ENCODE results near the gene OGFR.

The OGFR gene

GRCh38 chr20:62824476-62825332, 20.1 kb downstream of the OGFR start:
- in situ Hi-C loops (cut with HindIII; ENCODE audit: low sequenced_read_pairs): no loop called here
- H3K4me3 ChIP-seq (ENCODE audit: low read depth, low read length): no peak overlapping the region
- DNase-seq (ENCODE audit: low read depth, low spot score): peak; percentile 25
- TF ChIP-seq CTCF (IDR thresholded peaks at IDR 0.05; ENCODE audit: low read depth, low read length): no peak

- DNase-seq (ENCODE audit: low read depth, low spot score): no peak
Measured at GRCh38 chr20:62825333-62825985, 20.8 kb downstream of the OGFR start.

GRCh38 chr20:62825986-62826645, 21.5 kb downstream of the OGFR start:
- DNase-seq (ENCODE audit: low read depth, low spot score): no peak
- H3K4me3 ChIP-seq (ENCODE audit: low read depth, low read length): no peak overlapping the region
- in situ Hi-C loops (cut with HindIII; ENCODE audit: low sequenced_read_pairs): no loop called here
- no peak for TF ChIP-seq CTCF (IDR thresholded peaks at IDR 0.05; ENCODE audit: low read depth, low read length)

More at GRCh38 chr20:62825333-62825985, 20.8 kb downstream of the OGFR start:
- H3K4me3 ChIP-seq (ENCODE audit: low read depth, low read length): no peak overlapping the region
- TF ChIP-seq CTCF (IDR thresholded peaks at IDR 0.05; ENCODE audit: low read depth, low read length): no peak
- in situ Hi-C loops (cut with HindIII; ENCODE audit: low sequenced_read_pairs): no loop called here

GRCh38 chr20:62826646-62827310, 22.1 kb downstream of the OGFR start:
- in situ Hi-C loops (cut with HindIII; ENCODE audit: low sequenced_read_pairs): no loop called here
- no peak overlapping the region for H3K4me3 ChIP-seq (ENCODE audit: low read depth, low read length)
- no peak for DNase-seq (ENCODE audit: low read depth, low spot score)
- no peak for TF ChIP-seq CTCF (IDR thresholded peaks at IDR 0.05; ENCODE audit: low read depth, low read length)

- no peak for TF ChIP-seq CTCF (IDR thresholded peaks at IDR 0.05; ENCODE audit: low read depth, low read length)
- in situ Hi-C loops (cut with HindIII; ENCODE audit: low sequenced_read_pairs): no loop called here
- DNase-seq (ENCODE audit: low read depth, low spot score): no peak
- no peak overlapping the region for H3K4me3 ChIP-seq (ENCODE audit: low read depth, low read length)
Measured at GRCh38 chr20:62827311-62828038, 22.8 kb downstream of the OGFR start.
